ENCODE data around the gene KRTAP5-4.
"Not testable (repeated sequence)": the region's sequence is repeated elsewhere in the genome, so short reads cannot be mapped to it uniquely, and the experiment has no call there.

The KRTAP5-4 gene

GRCh38 chr11:1652771-1653540 is 31.0 kb upstream of the KRTAP5-4 start:
- peak; percentile 61 for DNase-seq (ENCODE audit: low read depth)

DNA sequence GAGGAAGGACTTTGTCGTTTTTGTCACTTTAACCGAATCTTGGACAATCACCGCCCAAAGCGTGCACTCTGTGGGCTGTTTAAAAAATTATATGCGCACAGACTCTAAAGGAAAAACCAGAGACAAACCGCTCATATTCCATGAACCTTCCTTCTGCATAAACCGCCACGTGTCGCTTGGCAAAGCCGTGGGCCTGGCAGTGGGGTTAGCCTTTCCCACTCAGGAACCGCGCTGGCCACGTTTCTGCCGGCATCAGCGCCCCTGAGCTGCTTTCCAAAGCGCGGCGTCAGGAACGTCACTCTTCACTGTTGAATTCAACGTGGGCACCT is 30.5 kb upstream of the KRTAP5-4 start:
- no peak for DNase-seq (ENCODE audit: low read depth)

GRCh38 chr11:1652026-1652425 is 30.1 kb upstream of the KRTAP5-4 start:
- no peak for DNase-seq (ENCODE audit: low read depth)

GRCh38 chr11:1651411-1651980 is 29.6 kb upstream of the KRTAP5-4 start:
- DNase-seq (ENCODE audit: low read depth): no peak

DNA sequence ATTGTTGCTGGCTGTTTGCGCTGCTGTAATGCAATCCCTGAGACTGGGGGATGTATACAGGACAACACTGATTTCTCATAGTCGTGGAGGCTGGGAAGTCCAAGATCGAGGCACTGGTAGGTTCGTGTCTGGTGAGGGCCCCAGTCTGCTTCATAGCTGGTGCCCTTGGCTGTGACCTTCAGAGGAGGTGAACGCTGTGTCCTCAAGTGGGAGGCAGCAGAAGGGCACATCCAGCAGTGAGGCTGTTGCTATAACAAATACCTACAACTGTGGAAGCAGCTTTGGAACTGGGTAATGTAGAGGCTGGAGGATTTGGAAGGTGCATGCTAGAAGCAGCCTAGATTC is 29.0 kb upstream of the KRTAP5-4 start:
- no peak for DNase-seq (ENCODE audit: low read depth)

- no peak for DNase-seq (ENCODE audit: low read depth)
These were observed 28.3 kb upstream of the KRTAP5-4 start for GRCh38 chr11:1650034-1650917.

DNA sequence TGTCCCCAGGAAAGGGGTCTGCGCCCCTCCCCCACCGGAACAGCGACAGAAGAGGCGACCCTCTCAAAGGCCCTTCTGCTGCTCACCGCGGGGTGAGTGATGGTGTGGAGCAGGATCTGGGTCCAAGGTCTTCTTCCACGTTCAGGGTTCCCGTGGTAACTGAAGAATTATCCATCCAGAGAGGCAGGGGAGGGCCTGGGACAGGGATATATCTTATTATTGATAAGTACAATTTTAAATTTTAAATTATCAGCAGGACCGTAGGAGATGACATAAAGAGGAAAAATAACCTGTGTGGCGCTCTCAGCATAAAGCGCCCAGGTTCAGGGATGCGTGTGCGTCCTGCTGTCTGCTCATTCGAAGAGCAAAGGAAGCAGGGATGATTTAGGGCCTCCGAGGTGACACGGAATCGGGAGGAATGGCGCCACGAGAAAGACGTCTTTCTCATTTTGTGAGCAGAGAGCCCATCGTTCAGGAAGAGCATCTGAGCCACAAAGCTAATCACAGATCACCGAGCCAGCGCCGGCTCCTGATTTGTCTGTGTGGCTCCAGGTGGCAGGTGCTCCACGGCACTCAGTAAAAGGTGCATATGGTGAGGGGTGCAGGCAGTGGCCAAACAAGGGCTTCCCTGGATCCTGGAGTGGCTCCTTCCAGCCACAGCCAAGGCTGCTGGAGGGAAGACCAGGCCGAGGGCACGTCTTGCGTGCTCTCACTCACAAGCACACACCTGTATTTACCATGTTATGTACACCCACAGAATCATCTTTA is 26.9 kb upstream of the KRTAP5-4 start:
- no peak for DNase-seq (ENCODE audit: low read depth)

GRCh38 chr11:1647901-1648652 is 26.1 kb upstream of the KRTAP5-4 start:
- DNase-seq (ENCODE audit: low read depth): no peak

GRCh38 chr11:1646540-1646939 is 24.6 kb upstream of the KRTAP5-4 start:
- not testable (repeated sequence) for DNase-seq (ENCODE audit: low read depth)

GRCh38 chr11:1645357-1645821 is 23.5 kb upstream of the KRTAP5-4 start:
- no peak for DNase-seq (ENCODE audit: low read depth)

DNA sequence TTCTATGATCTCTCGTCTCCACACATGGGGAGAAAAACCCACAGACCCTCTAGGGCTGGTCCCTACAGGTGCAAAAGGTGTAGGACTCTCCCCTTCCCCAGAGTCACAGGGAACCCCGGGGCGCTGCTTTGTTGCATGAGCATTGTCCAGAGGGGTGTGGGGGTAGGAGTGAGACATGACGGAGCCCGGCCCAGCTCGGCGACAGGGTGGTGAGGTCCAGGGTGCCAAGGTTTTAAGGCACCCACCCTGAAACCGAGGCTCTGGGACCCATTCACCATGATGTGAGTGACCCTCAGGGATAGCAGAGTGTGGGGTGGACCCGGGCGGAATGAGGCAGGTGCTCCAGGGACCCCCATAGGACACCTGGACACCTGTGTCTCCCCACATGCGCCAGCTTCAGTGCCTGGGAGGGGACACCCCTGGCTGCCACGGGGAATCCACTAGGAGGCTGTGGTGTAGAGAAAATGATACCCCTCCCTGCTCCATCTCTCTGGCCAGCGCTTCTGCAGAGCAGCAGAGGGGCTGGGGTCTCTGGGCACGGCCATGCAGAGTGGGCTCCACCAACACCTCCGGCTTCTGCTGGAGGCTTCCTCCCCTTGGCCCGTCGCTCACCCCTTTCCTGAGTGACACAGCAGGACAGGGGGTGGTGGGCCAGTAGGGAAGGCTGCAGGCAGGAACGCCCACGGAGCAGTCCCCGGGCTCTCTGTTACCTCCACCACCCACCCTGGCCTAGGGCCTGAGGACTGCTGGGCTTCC is 22.8 kb upstream of the KRTAP5-4 start:
- DNase-seq (ENCODE audit: low read depth): no peak

- no peak for DNase-seq (ENCODE audit: low read depth)
These were observed 21.3 kb upstream of the KRTAP5-4 start for GRCh38 chr11:1643146-1643690.

DNA sequence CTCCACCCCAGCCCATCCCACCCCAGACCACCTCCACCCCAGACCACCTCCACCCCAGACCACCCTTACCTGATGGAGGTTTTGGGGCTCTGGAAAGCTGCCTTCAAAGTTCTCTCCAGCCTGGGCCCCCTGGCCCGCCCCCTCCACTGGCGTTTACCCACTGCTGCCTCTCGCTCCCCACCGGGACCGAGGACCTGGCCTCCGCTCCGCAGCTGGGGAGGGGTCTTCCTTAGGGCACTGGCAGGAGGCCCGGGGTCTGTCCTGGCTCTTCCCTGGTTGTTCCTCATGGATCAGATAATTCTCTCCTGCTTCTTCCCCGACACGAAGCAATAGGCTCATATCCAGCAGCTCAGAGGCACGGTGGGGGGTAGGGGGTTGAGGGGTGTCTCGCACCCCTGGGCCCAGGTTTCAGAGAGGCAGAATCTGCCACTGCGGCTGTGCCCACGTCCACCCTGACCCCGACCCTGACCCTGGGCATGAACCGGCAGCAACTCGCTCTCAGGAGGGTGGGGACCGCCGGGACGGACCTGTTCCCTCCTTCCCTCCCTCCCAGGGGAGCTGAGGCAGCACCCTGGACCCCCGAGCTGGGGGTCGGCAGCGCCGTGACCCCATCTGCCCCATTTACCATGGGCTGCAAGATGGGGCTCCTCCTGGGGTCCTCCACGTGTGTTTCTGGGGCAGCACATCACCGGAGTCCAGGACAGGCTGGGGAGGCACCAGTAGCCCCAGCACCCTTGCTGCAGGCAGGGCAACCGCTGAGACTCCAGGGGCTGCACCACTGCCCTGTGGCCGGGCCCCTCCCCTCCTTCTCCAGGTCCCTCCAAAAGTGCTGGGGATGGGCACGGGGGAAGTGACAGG is 20.6 kb upstream of the KRTAP5-4 start:
- no peak for DNase-seq (ENCODE audit: low read depth)

GRCh38 chr11:1641096-1641495 is 19.2 kb upstream of the KRTAP5-4 start:
- DNase-seq (ENCODE audit: low read depth): no peak

- DNase-seq (ENCODE audit: low read depth): no peak
These were observed 18.4 kb upstream of the KRTAP5-4 start for GRCh38 chr11:1640076-1640946.

- DNase-seq (ENCODE audit: low read depth): no peak
These were observed 17.7 kb upstream of the KRTAP5-4 start for GRCh38 chr11:1639666-1640065.

DNA sequence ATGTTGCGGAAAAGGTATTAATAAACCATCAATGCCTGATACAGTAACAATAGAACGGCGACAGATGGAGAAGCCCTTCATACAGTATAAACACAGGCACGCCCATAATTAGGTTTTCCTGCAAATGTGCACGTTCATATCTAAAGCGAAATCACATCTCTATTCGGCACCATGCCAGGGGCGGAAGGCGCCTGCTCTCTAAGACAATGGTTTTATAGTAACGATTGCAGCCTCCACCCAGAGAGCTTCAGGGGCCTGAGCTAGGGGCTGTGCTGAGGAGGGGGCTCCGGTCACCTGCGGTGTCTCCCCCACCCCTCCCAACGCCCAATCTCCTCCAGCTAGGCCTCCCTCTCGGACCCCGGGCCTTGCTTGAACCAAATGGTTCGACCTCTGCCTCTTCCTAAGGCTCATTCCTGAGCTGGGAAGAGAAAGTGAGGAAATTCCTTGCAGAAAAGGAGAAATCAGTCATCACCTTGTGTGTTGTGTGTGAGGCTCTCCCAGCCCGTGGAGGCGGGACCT is 17.2 kb upstream of the KRTAP5-4 start:
- no peak for DNase-seq (ENCODE audit: low read depth)

GRCh38 chr11:1638344-1638743 is 16.4 kb upstream of the KRTAP5-4 start:
- no peak for DNase-seq (ENCODE audit: low read depth)

All from activated T-helper 1 cell treated with Interleukin-2 at 50 U/mL for 16 hours (primary cell).